Measurements from ENCODE around the gene PERP. TPM values are rescaled to one million over a fixed set of nuclear protein-coding genes. Genes with fewer than 3 reads are reported as not detected.

The PERP gene
- total and polyA plus RNA-seq, 4 donors: 14.7 to 57.8 (median 30.3) TPM

GRCh38 chr6:138142806-138143205 lies 35.6 kb upstream of the PERP start (continued):
- TF ChIP-seq ZBTB33 (IDR thresholded peaks at IDR 0.05): no peak

DNA sequence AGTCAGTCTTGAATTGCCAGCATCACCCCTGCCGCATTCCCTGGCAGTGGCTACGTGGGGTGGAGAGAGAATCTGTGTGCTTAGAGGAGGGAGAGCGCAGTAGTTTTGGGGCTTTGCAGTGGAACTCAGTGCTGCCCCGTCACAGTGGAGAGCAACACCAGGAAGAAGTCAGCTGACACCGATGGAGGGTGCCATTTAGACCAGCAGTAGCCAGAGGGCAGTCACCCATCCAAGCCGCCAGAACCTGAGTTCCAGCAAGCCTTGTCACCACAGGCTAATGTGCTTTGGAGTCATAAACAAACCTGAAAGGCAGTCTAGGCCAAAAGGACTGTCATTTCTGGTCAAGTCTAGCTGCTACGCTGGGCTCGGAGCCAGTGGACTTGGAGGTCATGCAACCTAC lies 22.0 kb upstream of the PERP start:
- WGBS: 85% methylated on average over 8 of the region's 8 CpGs
- no peak for TF ChIP-seq RXRA (IDR thresholded peaks at IDR 0.05)
- TF ChIP-seq ZBTB33 (IDR thresholded peaks at IDR 0.05): no peak

DNA sequence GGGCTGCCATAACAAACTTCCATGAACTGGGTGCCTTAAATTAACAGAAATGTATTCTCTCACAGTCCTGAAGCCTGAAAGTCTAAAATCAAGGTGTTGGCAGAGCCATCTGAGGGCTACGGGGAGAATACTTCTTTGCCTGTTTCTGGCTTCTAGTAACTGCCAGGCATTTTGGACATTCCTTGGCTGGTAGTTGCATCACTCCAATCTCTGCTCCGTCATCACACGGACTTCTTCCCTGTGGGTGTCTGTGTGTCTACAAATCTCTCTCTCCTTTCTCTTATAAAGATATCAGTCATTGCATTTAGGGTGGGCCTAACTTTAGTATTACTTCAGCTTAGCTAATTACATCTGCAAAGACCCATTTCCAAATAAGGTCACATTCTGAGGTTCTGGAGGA lies 20.9 kb upstream of the PERP start:
- Histone ChIP-seq H3K4me1 (ENCODE audit: control insufficient read depth in 4 of 4, insufficient read depth in 4 of 4, low read length in 3 of 4) (no peaks in the 10 kb centered on the region), H3K9ac (ENCODE audit: low read depth in 1 of 2, low read length in 2 of 2) (no peak overlapping the region), H3K27ac (ENCODE audit: low read depth in 1 of 2, low read length in 2 of 2) (no peak overlapping the region), H3K4me3 (ENCODE audit: low read depth in 1 of 3, low read length in 3 of 3) (no peak overlapping the region), H3K9me3 (ENCODE audit: control insufficient read depth in 4 of 4, low read length in 3 of 4) (no peaks in the 10 kb centered on the region), H3K27me3 (ENCODE audit: control insufficient read depth in 4 of 4, insufficient read depth in 4 of 4, low read length in 3 of 4) (peaks cover 0 to 4% (median 0%) of the 10 kb centered on the region in 4 donors), H3K36me3 (ENCODE audit: control insufficient read depth in 4 of 4, insufficient read depth in 3 of 4, low read depth in 1 of 4, low read length in 3 of 4) (no peaks in the 10 kb centered on the region)
- 94% methylated on average over 3 of the region's 3 CpGs for WGBS
- TF ChIP-seq FOXA2 (IDR thresholded peaks at IDR 0.05) (no peak), MAX (IDR thresholded peaks at IDR 0.05) (no peak), TAF1 (conservative IDR thresholded peaks at IDR 0.05) (no peak), RXRA (IDR thresholded peaks at IDR 0.05) (no peak), RAD21 (IDR thresholded peaks at IDR 0.05) (no peak), HNF4G (IDR thresholded peaks at IDR 0.05) (no peak), NR2F2 (IDR thresholded peaks at IDR 0.05) (no peak), EGR1 (IDR thresholded peaks at IDR 0.05; ENCODE audit: low read depth in 2 of 2) (no peak), FOXA1 (IDR thresholded peaks at IDR 0.05) (no peak), ATF3 (IDR thresholded peaks at IDR 0.05) (no peak), HNF4A (conservative IDR thresholded peaks at IDR 0.05) (no peak), GABPA (IDR thresholded peaks at IDR 0.05 in 1 of 2, conservative IDR thresholded peaks at IDR 0.05 in 1 of 2) (no peak), JUND (IDR thresholded peaks at IDR 0.05) (no peak), ZBTB33 (IDR thresholded peaks at IDR 0.05) (no peak), YY1 (IDR thresholded peaks at IDR 0.05) (no peak), SP1 (IDR thresholded peaks at IDR 0.05) (no peak)
- TF ChIP-seq, protein P1, sequence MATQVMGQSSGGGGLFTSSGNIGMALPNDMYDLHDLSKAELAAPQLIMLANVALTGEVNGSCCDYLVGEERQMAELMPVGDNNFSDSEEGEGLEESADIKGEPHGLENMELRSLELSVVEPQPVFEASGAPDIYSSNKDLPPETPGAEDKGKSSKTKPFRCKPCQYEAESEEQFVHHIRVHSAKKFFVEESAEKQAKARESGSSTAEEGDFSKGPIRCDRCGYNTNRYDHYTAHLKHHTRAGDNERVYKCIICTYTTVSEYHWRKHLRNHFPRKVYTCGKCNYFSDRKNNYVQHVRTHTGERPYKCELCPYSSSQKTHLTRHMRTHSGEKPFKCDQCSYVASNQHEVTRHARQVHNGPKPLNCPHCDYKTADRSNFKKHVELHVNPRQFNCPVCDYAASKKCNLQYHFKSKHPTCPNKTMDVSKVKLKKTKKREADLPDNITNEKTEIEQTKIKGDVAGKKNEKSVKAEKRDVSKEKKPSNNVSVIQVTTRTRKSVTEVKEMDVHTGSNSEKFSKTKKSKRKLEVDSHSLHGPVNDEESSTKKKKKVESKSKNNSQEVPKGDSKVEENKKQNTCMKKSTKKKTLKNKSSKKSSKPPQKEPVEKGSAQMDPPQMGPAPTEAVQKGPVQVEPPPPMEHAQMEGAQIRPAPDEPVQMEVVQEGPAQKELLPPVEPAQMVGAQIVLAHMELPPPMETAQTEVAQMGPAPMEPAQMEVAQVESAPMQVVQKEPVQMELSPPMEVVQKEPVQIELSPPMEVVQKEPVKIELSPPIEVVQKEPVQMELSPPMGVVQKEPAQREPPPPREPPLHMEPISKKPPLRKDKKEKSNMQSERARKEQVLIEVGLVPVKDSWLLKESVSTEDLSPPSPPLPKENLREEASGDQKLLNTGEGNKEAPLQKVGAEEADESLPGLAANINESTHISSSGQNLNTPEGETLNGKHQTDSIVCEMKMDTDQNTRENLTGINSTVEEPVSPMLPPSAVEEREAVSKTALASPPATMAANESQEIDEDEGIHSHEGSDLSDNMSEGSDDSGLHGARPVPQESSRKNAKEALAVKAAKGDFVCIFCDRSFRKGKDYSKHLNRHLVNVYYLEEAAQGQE (IDR thresholded peaks at IDR 0.05): no peak
- TF ChIP-seq, protein P2, sequence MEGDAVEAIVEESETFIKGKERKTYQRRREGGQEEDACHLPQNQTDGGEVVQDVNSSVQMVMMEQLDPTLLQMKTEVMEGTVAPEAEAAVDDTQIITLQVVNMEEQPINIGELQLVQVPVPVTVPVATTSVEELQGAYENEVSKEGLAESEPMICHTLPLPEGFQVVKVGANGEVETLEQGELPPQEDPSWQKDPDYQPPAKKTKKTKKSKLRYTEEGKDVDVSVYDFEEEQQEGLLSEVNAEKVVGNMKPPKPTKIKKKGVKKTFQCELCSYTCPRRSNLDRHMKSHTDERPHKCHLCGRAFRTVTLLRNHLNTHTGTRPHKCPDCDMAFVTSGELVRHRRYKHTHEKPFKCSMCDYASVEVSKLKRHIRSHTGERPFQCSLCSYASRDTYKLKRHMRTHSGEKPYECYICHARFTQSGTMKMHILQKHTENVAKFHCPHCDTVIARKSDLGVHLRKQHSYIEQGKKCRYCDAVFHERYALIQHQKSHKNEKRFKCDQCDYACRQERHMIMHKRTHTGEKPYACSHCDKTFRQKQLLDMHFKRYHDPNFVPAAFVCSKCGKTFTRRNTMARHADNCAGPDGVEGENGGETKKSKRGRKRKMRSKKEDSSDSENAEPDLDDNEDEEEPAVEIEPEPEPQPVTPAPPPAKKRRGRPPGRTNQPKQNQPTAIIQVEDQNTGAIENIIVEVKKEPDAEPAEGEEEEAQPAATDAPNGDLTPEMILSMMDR (IDR thresholded peaks at IDR 0.05; ENCODE audit: low read depth, low read length, missing input control): no peak
- DNase-seq (ENCODE audit: low spot score): no peak

More for the DNA sequence above, 22.0 kb upstream of the PERP start:
- Histone ChIP-seq H3K4me1 (ENCODE audit: control insufficient read depth in 4 of 4, insufficient read depth in 4 of 4, low read length in 3 of 4) (no peaks in the 10 kb centered on the region), H3K9me3 (ENCODE audit: control insufficient read depth in 4 of 4, low read length in 3 of 4) (no peaks in the 10 kb centered on the region), H3K27me3 (ENCODE audit: control insufficient read depth in 4 of 4, insufficient read depth in 4 of 4, low read length in 3 of 4) (peaks cover 0 to 4% (median 0%) of the 10 kb centered on the region in 4 donors), H3K4me3 (ENCODE audit: low read depth in 1 of 3, low read length in 3 of 3) (no peak overlapping the region), H3K36me3 (ENCODE audit: control insufficient read depth in 4 of 4, insufficient read depth in 3 of 4, low read depth in 1 of 4, low read length in 3 of 4) (no peaks in the 10 kb centered on the region), H3K27ac (ENCODE audit: low read depth in 1 of 2, low read length in 2 of 2) (no peak overlapping the region), H3K9ac (ENCODE audit: low read depth in 1 of 2, low read length in 2 of 2) (no peak overlapping the region)
- DNase-seq (ENCODE audit: low spot score): no peak
